ENCODE measurements around the gene ARNT2. TPM values are rescaled to one million over a fixed set of nuclear protein-coding genes. Genes with fewer than 3 reads are reported as not detected.

The ARNT2 gene
- total RNA-seq, 2 donors from 2014 or later: 4.3 to 5.0 TPM

- ATAC-seq (peak in 1 of 2 donors; percentile 90), DNase-seq (no peak)
- intact Hi-C loops (cut with DNase I): no loop called here
Observed at GRCh38 chr15:80436511-80437307, 32.5 kb downstream of the ARNT2 start.

GRCh38 chr15:80437334-80437891 lies 33.2 kb downstream of the ARNT2 start:
- ATAC-seq: peak in 1 of 2 donors; percentile 34
- intact Hi-C loops (cut with DNase I): no loop called here
- DNase-seq: no peak

- intact Hi-C loops (cut with DNase I): no loop called here
- ATAC-seq (no peak), DNase-seq (no peak)
Observed at GRCh38 chr15:80439140-80439539, 35.0 kb downstream of the ARNT2 start.

- intact Hi-C loops (cut with DNase I): no loop called here
- DNase-seq: no peak
- ATAC-seq: no peak
Observed at GRCh38 chr15:80440024-80440423, 35.8 kb downstream of the ARNT2 start.

GRCh38 chr15:80441041-80441440 lies 36.9 kb downstream of the ARNT2 start:
- no peak for ATAC-seq
- intact Hi-C loops (cut with DNase I): no loop called here
- DNase-seq: no peak

GRCh38 chr15:80441714-80442113 lies 37.5 kb downstream of the ARNT2 start:
- intact Hi-C loops (cut with DNase I): no loop called here
- DNase-seq: no peak
- no peak for ATAC-seq

- ATAC-seq (no peak), DNase-seq (no peak)
- intact Hi-C loops (cut with DNase I): no loop called here
Observed at GRCh38 chr15:80442728-80443403, 38.7 kb downstream of the ARNT2 start.

- ATAC-seq (no peak), DNase-seq (no peak)
- intact Hi-C loops (cut with DNase I): no loop called here
Observed at GRCh38 chr15:80444680-80445251, 40.6 kb downstream of the ARNT2 start.

GRCh38 chr15:80445300-80446041 lies 41.3 kb downstream of the ARNT2 start:
- no peak for ATAC-seq
- DNase-seq: no peak
- intact Hi-C loops (cut with DNase I): no loop called here

- no peak for DNase-seq
- ATAC-seq: no peak
- intact Hi-C loops (cut with DNase I): no loop called here
Observed at GRCh38 chr15:80447077-80447476, 42.9 kb downstream of the ARNT2 start.

GRCh38 chr15:80449825-80450224 lies 45.6 kb downstream of the ARNT2 start:
- no peak for ATAC-seq
- intact Hi-C loops (cut with DNase I): loop anchor here in 1 of 2 donors (10.0 kb wide), 1 partner anchor 525 kb away; no protein-coding TSS in a partner anchor
- no peak for DNase-seq

GRCh38 chr15:80450811-80451321 lies 46.7 kb downstream of the ARNT2 start:
- no peak for ATAC-seq
- intact Hi-C loops (cut with DNase I): loop anchor here in 1 of 2 donors (10.0 kb wide), 1 partner anchor 524 kb away; no protein-coding TSS in a partner anchor
- no peak for DNase-seq

GRCh38 chr15:80452166-80452565 lies 48.0 kb downstream of the ARNT2 start:
- no peak for DNase-seq
- intact Hi-C loops (cut with DNase I): loop anchor here in 1 of 2 donors (10.0 kb wide), 1 partner anchor 523 kb away; no protein-coding TSS in a partner anchor
- no peak for ATAC-seq

GRCh38 chr15:80455051-80455648 lies 51.0 kb downstream of the ARNT2 start:
- DNase-seq (no peak), ATAC-seq (peak in 1 of 2 donors; percentile 25)
- intact Hi-C loops (cut with DNase I): loop anchor here (2.0 to 10.0 kb wide), 4 partner anchors 112 to 520 kb away; partner anchors contain the start of gene CEMIP (in 1 of the 2)

GRCh38 chr15:80455668-80456442 lies 51.7 kb downstream of the ARNT2 start:
- DNase-seq (peak; percentile 42), ATAC-seq (peak; percentile 79 to 81)
- intact Hi-C loops (cut with DNase I): loop anchor here (2.0 to 10.0 kb wide), 4 partner anchors 111 to 519 kb away; partner anchors contain the start of gene CEMIP (in 1 of the 2)

GRCh38 chr15:80456517-80457492 lies 52.6 kb downstream of the ARNT2 start:
- no peak for ATAC-seq
- intact Hi-C loops (cut with DNase I): loop anchor here (5.0 to 10.0 kb wide), 3 partner anchors 110 to 518 kb away; no protein-coding TSS in a partner anchor

More at GRCh38 chr15:80456517-80457492, 52.6 kb downstream of the ARNT2 start:
- DNase-seq: no peak

Data from left cardiac atrium (tissue), 4 donors.